ENCODE results near the gene GPALPP1.

GRCh38 chr13:45060062-45060461 is 70.7 kb downstream of the GPALPP1 start:
- TF ChIP-seq POLR2A (IDR thresholded peaks at IDR 0.05; ENCODE audit: low read length) (no peak), GATA1 (IDR thresholded peaks at IDR 0.05; ENCODE audit: low read depth, low read length) (no peak)
